ENCODE data around the gene IFI27L1.

- TF ChIP-seq TBP (CRISPR knock-in tag; IDR thresholded peaks at IDR 0.05) (no peak), ARNT (IDR thresholded peaks at IDR 0.05) (no peak), CTCF (CRISPR knock-in tag; IDR thresholded peaks at IDR 0.05) (no peak), EHMT2 (IDR thresholded peaks at IDR 0.05; ENCODE audit: borderline replicate concordance, low read depth, low read length) (no peak), ZNF569 (CRISPR knock-in tag; IDR thresholded peaks at IDR 0.05; ENCODE audit: borderline replicate concordance) (no peak), PHF20 (CRISPR knock-in tag; IDR thresholded peaks at IDR 0.05) (no peak), FOXA3 (CRISPR knock-in tag; IDR thresholded peaks at IDR 0.05) (no peak), TARDBP (CRISPR knock-in tag; IDR thresholded peaks at IDR 0.05) (no peak), ARNT2 (CRISPR knock-in tag; IDR thresholded peaks at IDR 0.05; ENCODE audit: low read depth) (no peak), ZNF354B (CRISPR knock-in tag; IDR thresholded peaks at IDR 0.05) (no peak), DNMT1 (CRISPR knock-in tag; IDR thresholded peaks at IDR 0.05) (no peak), MXI1 (IDR thresholded peaks at IDR 0.05; ENCODE audit: borderline replicate concordance, low read depth, low read length) (no peak)
Measured at GRCh38 chr14:94054936-94055335, 26.2 kb upstream of the IFI27L1 start.
